ENCODE results near the gene DSCAM.

GRCh38 chr21:40615505-40616376 is 231.2 kb downstream of the DSCAM start:
- TF ChIP-seq CTCF (IDR thresholded peaks at IDR 0.05) (no peak), POLR2A (IDR thresholded peaks at IDR 0.05) (no peak)

Data from Peyer's patch (tissue), 4 donors.